HG03159 (cell line): ENCODE data around the gene RPS4Y1.
"Not testable (repeated sequence)": the region's sequence is repeated elsewhere in the genome, so short reads cannot be mapped to it uniquely, and the experiment has no call there.

Experiments used
- ATAC-seq: cut with Tn5 transposase; IDR thresholded peaks from one replicate; pipeline ENCODE4 v1.9.1; 2021; ENCODE audit warnings: mild to moderate bottlenecking, moderate library complexity; ENCODE audit not compliant: unreplicated experiment

Gene RPS4Y1

DNA sequence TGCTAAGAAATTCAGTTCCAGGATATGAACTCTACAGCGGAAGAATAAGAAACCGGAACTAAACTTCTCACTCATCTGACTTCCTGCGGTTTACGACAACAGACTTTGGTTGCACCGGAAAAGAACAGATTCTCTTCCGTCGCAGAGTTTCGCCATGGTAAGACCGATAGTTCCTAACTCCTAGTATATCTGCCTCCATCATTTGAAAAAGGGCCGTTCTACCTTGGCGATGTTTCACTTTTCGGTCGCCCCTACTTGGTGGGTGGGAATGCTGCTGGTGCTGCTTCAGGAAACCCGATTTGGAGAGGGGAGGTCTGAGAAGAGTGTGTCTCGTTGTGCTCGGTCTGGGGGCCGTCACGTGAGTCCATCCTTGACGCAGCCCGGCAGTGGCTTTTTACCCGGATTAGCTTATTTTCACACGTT is at the start of gene RPS4Y1:
Gene RPS4Y1, plus strand, starts transcription at position 132 of the 423 bp plus-strand sequence. Its CDS starts 23 bp downstream, at position 155.
- ATAC-seq: no peak

DNA sequence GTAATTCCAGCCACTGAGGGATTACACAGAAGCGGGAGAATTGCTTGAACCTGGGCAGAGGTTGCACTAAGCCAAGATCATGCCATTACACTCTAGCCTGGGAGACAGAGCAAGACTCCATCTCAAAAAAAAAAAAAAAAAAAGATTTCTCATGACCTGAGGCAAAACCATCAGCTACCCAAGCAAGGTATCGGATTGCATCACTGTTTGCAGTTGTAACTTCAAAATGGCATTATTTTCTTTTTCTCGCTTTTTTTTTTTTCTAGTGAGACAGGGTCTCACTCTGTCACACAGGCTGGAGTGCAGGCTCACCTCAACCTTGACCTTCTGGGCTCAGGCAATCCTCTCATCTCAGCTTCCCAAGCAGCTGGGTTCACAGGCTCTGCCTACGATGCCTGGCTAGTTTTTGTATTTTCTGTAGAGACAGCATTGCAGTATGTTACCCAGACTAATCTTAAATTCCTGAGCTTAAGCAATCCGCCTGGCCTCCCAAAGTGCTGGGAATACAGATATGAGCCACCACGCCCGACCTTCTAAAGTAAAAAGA is 44.4 kb upstream of the RPS4Y1 start:
- no peak for ATAC-seq

DNA sequence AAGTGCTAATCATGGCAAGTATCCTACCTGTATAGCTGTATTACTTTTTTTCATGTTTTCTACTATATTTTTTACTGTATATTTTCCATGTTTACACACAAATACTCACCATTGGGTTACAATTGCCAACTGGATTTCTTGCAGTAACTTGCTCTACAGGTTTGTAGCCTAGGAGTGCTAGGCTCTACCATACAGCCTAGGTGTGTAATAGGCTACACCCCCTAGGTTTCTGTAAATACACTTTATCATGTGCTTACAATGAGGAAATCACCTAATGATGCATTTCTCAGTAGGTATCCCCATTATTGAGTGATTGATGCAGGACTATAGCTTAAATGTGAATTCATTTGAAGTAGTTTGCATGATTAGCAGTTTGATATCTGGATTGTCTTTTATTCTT is 43.4 kb upstream of the RPS4Y1 start:
- no peak for ATAC-seq

DNA sequence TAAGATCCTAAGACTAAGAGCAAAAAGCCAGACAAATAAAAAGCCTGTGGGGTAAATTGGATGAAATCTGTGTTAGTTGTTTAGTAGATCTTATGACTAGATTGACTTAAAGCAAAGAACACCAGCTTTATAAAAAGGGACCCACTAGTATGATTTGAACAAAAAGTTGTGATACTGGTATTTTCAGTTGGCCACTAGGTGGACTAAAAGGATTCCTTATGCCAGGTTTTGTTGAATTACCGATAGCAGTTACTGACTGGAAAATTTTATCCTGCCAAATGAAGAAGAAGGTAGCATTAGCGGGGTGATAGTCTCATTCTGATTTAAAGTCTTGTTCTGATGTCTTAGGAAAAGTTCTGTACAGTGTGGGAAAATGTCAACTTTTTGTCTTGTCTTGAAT is 41.2 kb upstream of the RPS4Y1 start:
- ATAC-seq: no peak

DNA sequence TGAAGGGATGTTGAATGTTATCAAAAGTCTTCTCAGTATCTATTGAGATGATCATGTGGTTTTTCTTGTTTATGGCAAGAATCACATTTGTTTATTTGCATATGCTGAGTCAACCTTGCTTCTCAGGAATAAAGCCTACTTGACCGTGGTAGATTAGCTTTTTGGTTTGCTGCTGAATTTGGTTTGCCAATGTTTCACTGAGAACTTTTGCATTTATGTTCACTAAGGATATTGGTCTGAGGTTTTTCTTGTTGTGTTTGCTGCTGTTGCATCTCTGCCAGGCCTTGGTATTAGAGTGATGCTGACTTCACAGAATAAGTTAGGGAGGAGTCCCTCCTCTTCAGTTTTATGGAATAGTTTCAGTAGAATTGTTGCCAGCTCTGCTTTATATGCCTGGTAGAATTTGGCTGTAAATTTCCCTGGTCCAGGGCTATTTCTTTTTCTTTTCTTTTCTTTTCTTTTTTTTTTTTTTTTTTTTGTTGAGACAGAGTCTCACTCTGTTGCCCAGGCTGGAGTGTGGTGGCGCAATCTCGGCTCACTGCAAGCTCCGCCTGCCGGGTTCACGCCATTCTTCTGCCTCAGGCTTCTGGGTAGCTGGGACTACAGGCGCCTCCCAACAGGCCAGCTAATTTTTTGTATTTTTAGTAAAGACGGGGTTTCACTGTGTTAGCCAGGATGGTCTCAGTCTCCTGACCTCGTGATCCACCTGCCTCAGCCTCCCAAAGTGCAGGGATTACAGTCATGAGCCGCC is 24.1 kb upstream of the RPS4Y1 start:
- not testable (repeated sequence) for ATAC-seq

DNA sequence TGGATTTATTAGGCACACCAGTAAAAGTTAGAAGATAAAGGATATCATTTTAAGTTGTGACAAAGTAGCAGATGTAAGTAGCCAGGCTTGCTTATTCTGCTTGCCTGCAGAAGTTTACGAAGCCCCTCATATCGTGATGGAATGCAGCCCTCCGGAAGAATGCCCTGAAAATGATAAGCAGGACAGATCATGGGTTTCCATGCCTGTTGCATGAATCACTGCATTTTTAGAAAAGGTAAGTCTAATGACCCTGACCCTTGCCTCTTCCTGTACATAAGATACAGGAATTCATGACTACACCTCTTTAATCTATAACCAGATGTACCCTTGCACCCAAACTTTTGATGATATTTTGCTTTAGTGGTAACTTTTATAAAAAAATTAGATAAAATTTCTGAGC is 16.9 kb upstream of the RPS4Y1 start:
- ATAC-seq: no peak

DNA sequence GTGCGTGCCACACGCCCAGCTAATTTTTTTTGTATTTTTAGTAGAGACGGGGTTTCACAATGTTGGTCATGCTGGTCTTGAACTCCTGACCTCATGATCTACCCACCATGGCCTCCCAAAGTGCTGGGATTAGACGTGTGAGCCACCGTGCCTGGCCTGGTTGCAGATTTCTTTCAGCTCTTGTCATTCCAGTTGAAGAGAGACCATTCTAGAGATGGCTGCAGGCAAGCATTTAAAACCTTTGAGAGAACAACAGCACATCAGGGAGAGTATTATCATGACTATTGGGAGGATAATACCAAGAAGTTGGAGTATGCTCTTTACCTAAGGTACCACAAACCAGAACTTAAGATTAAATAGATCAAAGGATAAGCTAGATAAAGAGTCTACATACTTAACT is 12.9 kb upstream of the RPS4Y1 start:
- ATAC-seq: no peak

DNA sequence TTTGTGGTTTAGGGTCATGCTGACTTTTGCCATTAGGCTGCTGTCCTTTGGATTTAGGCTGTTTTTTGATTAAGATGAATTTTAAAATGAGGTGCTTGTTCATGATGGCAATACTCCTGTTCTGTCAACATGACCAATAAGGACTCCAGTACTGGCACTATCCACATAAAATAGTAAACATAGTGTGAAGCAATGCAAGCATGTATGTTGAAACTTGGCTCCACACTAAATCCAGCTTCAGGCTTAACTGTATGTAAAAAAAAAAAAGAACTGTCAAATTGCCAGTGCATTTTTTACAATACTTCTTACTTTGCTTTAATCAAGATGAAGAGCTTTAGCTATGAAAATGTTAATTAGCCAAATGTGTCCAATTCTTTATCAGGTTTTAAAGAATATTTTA is 6.2 kb upstream of the RPS4Y1 start:
- ATAC-seq: no peak

DNA sequence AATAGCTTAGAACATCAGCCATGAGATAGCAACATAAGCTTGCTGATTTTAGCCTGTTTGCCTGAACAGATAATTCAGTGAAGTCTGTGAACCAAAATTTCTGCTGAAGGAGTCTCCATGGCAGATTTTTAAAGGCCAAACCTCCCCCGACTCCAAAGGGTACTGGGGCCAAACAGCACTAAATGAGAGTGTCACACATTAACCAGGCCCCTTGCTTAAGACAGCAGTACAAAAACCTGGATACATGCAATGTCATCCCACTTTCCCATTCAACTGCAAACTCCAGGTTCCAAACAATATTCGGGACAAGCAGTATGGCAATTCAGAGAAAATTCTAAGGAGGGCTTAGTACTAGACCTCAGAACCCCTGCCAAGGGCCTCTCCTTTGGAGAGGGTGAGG is 4.3 kb upstream of the RPS4Y1 start:
- ATAC-seq: no peak

DNA sequence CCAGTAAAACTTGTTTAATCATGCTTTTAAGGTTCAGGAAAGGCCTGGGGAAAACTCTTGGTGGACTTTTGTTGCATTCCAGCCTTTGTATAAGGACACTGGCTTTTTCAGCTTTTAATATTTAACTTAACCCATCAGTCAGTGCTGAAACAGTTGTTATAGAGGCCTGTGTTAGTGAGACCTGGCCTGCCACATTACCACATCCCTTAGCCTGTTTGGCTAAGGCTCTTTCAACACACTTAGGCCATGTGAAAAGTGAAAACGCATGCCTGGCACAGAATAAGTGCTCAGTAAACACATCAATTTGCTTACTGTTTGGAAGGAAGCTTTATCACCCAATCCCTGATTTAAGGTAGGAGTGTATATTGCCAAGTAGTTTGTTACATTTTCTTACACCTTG is 3.5 kb upstream of the RPS4Y1 start:
- ATAC-seq: no peak

DNA sequence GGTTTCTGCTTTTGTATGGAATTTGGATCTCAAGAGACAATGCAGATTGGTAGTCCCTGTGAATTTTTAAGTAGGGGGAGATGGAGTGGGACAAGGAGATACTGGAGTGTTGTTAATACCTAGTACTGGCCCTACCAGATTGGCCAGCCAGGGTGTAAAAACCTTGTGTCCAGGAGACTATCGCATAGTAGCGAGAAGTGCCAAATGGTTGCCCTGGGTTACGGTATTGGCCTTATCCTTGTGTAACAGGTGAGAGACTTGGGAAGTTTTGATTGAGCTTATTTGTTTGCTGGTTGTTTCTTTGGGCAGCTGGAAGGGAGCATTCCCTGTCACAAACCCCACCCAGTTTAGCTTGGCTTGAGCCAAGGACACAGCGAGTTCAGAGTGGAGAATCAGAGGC is 5.4 kb downstream of the RPS4Y1 start:
- no peak for ATAC-seq

DNA sequence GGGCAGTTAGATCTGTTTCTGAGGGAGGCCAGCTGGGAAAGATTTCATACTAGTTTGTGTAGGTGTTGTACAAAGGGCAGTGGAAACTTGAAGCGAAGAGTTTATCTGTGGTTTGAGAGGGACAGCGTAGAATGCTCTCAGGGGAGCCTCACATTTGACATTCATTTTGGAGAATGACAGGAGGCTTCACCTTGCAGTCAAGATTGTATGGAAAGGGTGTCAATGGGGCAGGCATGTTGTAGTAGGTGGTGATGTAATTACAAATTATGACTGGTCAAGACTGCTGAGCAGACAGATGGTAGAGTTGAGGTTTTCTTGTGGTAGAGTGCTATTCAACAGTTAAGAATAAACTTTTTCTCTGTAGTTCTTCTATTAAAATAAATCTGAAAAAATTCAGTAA is 7.0 kb downstream of the RPS4Y1 start:
- ATAC-seq: no peak

DNA sequence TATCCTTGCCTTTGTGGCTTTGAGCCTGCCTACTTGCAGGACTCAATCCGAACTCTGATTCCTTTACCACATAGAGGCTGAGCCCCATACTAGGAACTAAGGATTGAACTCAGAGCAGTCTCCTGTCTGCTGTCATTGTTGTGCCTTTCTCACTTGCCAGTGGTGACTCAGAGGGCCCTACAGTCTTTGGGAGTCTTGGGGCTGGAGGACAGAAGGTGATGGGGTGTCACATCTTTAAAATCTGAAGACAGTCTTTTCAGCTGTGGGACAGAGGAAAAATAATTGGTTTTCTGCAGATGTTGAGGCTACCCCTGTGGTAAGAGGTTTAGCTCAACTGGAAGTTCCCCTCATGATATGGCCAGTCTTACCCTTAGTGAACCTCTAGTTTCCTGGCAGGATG is 8.0 kb downstream of the RPS4Y1 start:
- no peak for ATAC-seq

DNA sequence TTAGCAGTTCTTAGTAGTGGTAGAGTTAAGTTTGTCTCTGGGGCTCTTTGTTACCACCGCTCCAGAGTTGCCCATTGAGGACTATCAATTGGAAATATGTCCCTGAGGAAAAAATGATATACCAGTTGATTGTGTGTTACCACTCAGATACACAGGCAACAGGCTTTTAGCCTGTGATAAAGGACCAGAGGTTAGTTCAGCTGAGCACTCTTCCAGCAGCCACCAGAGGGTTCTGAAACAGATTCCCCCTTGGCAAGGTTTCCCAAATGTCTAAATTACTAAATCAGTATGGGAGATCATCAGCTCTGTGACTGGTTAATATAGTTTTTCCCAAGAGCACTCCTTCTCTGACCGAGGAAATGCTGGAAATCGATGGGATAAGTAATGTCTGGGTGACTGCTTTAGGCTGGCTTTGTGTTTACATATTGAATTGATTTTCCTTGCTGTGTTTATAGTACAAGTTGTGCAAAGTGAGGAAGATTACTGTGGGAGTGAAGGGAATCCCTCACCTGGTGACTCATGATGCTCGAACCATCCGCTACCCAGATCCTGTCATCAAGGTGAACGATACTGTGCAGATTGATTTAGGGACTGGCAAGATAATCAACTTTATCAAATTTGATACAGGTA is 12.9 kb downstream of the RPS4Y1 start:
- ATAC-seq: no peak

DNA sequence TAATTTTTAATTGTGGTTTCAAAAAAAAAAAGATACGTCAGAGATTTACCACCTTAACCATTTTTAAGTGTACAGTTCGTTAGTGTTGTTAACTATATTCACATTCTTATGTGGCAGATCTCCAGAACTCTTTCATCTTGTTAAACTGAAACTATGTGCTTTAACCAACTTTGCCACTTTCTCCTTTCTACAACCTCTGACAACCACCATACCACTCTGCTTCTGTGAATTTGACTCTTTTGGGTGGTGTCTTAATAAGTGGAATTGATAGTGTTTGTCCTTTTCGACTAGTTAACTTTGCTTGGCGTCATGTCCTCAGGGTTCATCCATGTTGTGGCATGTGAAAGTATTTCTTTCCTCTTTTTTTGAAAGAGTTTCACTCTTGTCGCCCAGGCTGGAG is 15.7 kb downstream of the RPS4Y1 start:
- no peak for ATAC-seq

DNA sequence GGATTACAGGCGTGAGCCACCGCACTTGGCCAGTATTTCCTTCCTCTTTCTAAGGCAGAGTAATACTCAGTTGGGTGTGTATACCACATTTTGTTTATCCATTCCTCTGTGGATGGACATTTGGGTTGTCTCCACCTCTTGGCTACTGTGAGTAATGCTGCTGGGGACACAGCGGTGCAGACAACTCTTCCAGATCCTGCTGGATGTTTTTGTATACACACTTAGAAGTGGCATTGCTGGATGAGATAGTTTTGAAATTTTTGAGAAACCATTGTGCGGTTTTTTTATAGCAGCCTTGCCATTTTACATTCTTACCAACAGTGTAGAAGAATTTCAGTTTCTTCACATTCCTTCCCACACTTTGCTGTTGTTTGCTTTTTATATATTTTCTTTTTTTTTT is 16.3 kb downstream of the RPS4Y1 start:
- no peak for ATAC-seq

DNA sequence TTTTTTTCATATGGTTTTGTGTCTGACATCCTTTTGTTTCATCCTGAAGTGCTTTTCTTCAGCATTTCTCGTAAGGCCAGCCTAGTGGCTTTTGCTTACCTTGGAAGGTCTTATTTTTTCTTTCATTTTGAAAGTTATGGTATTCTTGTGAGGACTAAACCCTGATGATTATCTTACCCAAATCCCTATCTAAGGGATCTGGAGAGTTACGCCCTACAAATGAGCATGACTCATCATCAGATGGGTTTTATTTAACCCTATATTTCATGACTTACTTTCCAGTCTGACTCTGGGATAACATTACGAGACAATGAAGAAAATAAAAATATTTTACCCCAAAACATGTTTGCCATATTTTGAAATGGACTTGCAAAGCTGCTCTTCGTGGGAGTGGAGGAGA is 18.4 kb downstream of the RPS4Y1 start:
- ATAC-seq: no peak

DNA sequence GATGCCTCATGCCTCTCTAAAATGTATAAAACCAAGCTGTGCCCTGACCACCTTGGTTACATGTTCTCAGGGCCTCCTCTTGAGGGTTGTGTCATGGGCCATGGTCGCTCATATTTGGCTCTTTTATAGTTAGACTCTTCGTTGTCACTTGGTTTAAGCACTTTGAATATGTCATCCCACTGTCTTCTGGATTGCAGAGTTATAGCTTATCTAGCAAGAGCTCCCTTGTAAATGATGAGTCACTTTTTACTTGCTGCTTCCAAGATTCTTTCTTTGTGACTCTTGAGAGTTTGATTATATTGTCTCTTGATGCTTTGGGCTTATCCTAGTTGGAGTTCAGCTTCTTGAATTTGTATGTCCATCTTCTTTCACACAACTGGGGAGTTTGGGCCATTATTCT is 19.1 kb downstream of the RPS4Y1 start:
- ATAC-seq: no peak

DNA sequence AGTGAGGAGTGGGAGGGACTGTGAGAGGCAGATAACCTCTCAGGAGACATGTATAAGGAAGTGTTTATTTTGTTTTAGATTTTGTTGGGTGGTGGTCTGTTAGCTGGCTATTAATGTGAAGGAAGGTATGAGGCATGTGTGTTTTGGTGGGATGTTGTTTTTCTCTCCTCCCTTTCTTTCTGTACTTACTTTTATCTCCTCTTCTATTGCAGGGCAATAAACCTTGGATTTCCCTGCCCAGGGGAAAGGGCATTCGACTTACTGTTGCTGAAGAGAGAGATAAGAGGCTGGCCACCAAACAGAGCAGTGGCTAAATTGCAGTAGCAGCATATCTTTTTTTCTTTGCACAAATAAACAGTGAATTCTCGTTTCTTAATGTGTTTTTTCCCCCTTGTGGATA is 25.2 kb downstream of the RPS4Y1 start:
- no peak for ATAC-seq

DNA sequence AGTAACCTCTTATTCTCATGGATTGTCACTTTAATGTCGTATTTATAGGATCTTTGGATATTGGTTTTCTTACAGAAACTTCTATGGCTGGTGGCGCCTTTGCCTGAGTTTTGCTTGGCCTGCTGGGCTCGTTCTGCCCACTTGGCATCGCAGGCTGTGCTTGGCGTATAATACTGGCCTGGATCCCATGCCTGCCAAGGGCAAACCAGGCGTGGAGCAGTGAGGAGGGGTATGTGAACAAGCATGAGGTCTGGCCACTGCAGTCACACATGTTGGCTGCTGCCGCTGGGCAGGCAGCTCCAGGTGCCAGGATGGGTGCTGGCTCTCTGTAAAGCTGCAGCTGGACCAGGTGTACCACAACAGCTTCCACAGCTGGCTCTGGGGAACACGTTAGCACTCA is 26.1 kb downstream of the RPS4Y1 start:
- ATAC-seq: no peak

DNA sequence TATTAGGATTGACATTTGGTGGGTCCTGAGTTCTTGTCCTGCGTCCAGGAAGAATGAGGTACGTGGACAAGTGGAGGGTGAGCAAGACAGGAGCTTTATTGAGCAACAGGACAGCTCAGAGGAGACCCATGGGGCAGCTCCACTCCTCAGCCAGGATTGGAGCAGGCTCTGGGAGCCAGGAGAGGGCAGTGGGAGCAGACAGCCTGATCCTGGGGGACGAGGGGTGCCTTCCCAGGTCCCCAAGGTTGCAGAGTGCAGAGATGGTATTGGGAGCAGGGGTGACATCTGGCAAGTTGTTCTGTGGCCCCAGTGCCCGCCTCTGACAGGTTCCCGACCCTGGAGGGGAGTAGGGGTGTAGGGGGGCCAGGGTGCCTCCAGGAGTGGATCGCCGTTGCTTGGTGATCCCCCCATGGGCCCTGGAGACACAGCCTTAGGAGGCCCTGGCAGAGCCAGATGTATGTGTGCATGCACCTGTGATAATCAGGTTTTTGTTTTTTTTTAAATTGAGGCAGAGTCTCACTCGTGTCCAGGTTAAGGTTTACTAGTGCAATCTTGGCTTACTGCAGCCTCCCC is 26.7 kb downstream of the RPS4Y1 start:
- ATAC-seq: no peak

DNA sequence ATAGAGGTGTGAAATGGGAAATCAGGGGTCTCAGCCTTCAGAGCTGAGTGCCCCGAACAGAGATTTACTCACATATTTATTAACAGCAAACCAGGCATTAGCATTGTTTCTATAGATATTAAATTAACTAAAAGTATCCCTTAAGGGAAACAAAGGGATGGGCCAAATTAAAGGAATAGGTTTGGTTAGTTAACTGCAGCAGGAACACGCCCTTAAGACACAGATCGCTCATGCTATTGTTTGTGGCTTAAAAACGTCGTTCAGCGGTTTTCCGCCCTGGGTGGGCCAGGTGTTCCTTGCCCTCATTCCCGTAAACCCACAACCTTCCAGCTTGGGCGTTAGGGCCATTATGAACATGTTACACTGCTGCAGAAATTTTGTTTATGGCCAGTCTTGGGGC is 30.8 kb downstream of the RPS4Y1 start:
- ATAC-seq: not testable (repeated sequence)
